Stomach (tissue), 4 donors: ENCODE measurements around the gene C1orf21.
"Not testable (repeated sequence)": the region's sequence is repeated elsewhere in the genome, so short reads cannot be mapped to it uniquely, and the experiment has no call there.

Experiments
- CTCF ChIP-seq, 7 experiments: fragments of 450-650 bp in 4 of 7; fragments of 200-600 bp in 3 of 7; sonication (generic) in 3 of 7; IDR thresholded peaks; one replicate each; pipeline ENCODE4 v1.5.1; 2016 to 2019; ENCODE audit warnings: antibody characterized with exemption in 7 of 7, control low read depth in 2 of 7, mild to moderate bottlenecking in 1 of 7
- POLR2AphosphoS5 ChIP-seq, 3 donors: sonication (generic); formaldehyde crosslinking; IDR thresholded peaks; one replicate each; pipeline ENCODE4 v1.6.1; 2016; ENCODE audit warnings: antibody characterized with exemption in 3 of 3

GRCh38 chr1:184612229-184612628 is 225.4 kb downstream of the C1orf21 start:
- TF ChIP-seq POLR2AphosphoS5, CTCF (IDR thresholded peaks at IDR 0.05): not testable (repeated sequence)
